Inflammatory macrophage treated with lipopolysaccharide for 1 hour (primary cell): ENCODE measurements around the gene DDX56.
"Not testable (repeated sequence)": the region's sequence is repeated elsewhere in the genome, so short reads cannot be mapped to it uniquely, and the experiment has no call there.

ENCODE experiments used
- DNase-seq, 2 donors: peaks; one replicate each; pipeline ENCODE4 v3.0.0-alpha.2; 2020 to 2022

The DDX56 gene

GRCh38 chr7:44595934-44596635, 22.4 kb upstream of the DDX56 start:
- DNase-seq, result no peak

GRCh38 chr7:44590910-44591309, 17.2 kb upstream of the DDX56 start:
- DNase-seq, result no peak

- DNase-seq, result peak; percentile 43 to 83
These were observed 14.4 kb upstream of the DDX56 start for GRCh38 chr7:44587843-44588711.

GRCh38 chr7:44583146-44583865, 9.6 kb upstream of the DDX56 start:
- no peak for DNase-seq

GRCh38 chr7:44581879-44582603, 8.3 kb upstream of the DDX56 start, which contains the start of gene TMED4:
Gene TMED4, minus strand, starts transcription at chr7:44582231. Its CDS starts 25 bp downstream, at chr7:44582206.
- DNase-seq, result peak; percentile 96 to 99

- peak in 1 of 2 donors; percentile 8 for DNase-seq
These were observed 7.5 kb upstream of the DDX56 start for GRCh38 chr7:44580945-44581878.

- DNase-seq, result no peak
These were observed 2.5 kb upstream of the DDX56 start for GRCh38 chr7:44576228-44576627.

- DNase-seq, result no peak
These were observed 1.3 kb upstream of the DDX56 start for GRCh38 chr7:44575054-44575453.

GRCh38 chr7:44574287-44574872, 672 bp upstream of the DDX56 start:
- DNase-seq, result peak in 1 of 2 donors; percentile 6

GRCh38 chr7:44572771-44573170, 937 bp downstream of the DDX56 start:
- no peak for DNase-seq

- no peak for DNase-seq
These were observed 3.7 kb downstream of the DDX56 start for GRCh38 chr7:44569959-44570358.

- DNase-seq, result no peak
These were observed 4.7 kb downstream of the DDX56 start for GRCh38 chr7:44568771-44569560.

GRCh38 chr7:44567884-44568283, 5.8 kb downstream of the DDX56 start:
- DNase-seq, result no peak

- DNase-seq, result no peak
These were observed 7.0 kb downstream of the DDX56 start for GRCh38 chr7:44566680-44567079.

- no peak for DNase-seq
These were observed 7.7 kb downstream of the DDX56 start for GRCh38 chr7:44565795-44566559.

GRCh38 chr7:44565097-44565794, 8.5 kb downstream of the DDX56 start:
- DNase-seq, result peak; percentile 21 to 77

GRCh38 chr7:44564606-44565005, 9.1 kb downstream of the DDX56 start:
- DNase-seq, result no peak

- no peak for DNase-seq
These were observed 10.5 kb downstream of the DDX56 start for GRCh38 chr7:44563171-44563679.

GRCh38 chr7:44562622-44562962, 11.1 kb downstream of the DDX56 start:
- DNase-seq, result not testable (repeated sequence)
